NCI-H510A treated with DMSO at 0.1 percent for 48 hours (cell line): ENCODE measurements around the gene DHRS13.

ENCODE experiments used
- DNase-seq: peaks from one replicate; lab custom pipeline; 2025; lab: John Stamatoyannopoulos, UW

DHRS13 gene, protein sequence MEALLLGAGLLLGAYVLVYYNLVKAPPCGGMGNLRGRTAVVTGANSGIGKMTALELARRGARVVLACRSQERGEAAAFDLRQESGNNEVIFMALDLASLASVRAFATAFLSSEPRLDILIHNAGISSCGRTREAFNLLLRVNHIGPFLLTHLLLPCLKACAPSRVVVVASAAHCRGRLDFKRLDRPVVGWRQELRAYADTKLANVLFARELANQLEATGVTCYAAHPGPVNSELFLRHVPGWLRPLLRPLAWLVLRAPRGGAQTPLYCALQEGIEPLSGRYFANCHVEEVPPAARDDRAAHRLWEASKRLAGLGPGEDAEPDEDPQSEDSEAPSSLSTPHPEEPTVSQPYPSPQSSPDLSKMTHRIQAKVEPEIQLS

GRCh38 chr17:28902819-28903545 is at the start of gene DHRS13:
Gene DHRS13 (minus strand): TSS chr17:28903079. CDS start chr17:28902944, 135 bp downstream.
- peak; percentile 97 for DNase-seq

DNA sequence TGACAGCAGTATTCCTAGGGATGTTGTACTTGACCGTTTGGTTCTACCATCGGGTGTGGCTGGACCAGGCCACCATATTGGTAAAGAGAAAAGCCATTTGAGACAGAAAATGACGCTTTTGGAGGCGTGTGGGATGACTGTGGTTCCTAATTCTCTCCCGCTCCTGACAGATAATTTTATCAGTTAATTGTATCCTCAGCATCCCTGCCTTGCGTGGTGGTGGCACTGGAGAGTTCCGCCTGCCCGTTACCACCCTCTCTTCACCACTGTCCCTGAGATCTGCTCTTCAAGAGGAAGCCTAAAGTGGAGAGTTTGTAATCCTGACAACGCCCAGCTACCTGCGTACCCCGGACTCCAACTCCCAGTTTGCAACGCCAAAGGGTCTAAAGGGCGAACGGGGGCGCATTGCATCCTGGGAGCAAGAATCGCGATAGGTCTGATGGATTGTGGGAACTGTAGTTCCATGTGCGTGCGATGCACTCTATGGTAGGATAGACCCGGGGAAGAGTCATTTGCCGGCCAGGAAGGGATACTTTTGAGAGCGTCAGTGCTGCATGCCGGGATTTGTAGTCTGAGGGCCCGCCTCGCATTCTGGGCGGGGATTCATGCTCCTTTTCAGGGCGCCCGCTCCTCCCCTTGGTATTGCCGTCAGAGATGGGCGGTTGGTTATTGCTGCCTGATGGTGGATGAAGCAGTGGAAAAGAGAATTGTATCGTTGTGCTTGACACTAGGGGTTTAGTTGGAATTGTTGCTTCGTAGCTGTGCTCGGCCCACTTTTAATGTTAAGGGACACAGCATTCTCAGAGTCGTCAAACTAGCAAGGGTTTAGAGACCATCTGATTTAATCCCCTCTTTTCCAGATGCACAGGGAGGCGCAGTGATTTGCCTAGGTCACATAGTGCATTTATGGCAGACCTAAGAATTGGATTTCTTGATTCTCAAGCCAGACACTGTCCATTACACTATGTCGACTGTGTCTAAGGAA is 49.4 kb upstream of the DHRS13 start:
- peak; percentile 99 for DNase-seq

DNA sequence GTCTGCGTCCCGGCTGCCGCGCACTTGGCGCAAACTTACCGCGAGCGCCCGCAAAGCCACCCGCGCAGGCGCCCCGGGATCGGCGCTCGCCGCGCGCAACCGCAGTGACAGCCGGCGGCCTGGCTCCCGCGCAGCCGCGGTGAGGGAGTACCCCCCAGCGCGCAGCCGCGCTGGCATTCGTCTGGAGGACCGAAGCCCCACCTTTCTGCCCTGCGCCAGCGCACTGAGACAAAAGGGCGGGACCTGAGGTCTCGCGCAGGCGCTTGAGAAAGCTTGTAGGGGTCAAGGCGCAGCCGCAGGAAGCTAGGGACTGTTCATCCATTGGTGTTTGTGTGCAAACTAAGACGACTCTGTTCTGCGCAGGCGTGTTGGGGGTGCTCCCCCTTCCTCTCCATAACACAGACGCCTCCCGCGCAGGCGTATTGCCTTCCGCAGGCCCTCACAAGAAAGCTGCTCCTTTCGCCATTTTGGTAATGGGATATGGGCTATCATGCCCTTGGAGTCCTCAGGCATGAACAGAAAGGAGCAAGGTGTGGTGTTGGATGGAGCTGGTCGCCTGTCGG is 48.6 kb upstream of the DHRS13 start, which contains the start of gene PHF12:
Gene PHF12, minus strand, starts transcription at position 91 of the 563 bp plus-strand sequence. CDS start 558 bp downstream, outside the sequence.
- peak; percentile 100 for DNase-seq

GRCh38 chr17:28950752-28951427 is 48.0 kb upstream of the DHRS13 start:
- DNase-seq = no peak

- no peak for DNase-seq
Observed at GRCh38 chr17:28950017-28950751, 47.3 kb upstream of the DHRS13 start.

DNA sequence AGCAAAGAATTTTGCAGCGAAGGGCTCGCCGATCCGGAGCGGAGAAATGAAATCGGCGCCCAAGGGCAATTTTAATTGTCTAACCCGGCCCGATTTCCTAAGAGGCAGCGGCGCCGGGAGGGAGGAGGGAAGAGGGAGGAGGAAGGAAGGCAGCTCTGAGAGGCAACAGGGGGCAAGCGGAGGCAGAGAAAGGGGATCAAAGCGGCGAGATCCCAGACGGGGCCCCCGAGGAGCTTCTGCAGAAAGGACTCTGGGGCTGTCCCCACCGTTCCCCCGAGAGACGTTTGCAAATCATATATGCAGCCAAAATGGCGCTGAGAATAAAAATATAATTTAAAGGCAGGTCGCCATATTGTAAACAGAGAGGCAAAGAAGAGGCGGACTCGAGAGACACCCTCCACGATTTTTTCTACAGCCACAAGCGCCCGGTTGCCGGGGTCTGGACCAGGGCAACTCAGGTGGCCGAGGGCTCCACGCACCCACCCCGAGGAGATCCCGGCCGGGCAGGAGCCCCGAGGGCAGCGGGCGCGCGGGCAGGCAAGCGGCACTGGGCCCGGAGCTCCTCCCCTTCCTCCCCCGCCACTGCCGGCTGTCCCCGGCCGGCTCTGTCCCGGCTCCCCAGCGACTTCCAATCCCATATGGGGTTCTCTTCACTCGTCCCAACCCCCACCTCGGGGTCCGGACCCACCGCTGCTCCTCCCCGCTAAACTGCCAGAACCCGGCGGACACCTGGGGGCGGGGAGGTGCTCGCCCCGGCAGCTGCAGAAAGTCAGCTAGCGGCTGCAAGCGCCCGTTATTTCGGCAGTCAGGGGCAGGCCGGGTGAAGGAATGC is 46.5 kb upstream of the DHRS13 start:
- peak; percentile 85 for DNase-seq

DNA sequence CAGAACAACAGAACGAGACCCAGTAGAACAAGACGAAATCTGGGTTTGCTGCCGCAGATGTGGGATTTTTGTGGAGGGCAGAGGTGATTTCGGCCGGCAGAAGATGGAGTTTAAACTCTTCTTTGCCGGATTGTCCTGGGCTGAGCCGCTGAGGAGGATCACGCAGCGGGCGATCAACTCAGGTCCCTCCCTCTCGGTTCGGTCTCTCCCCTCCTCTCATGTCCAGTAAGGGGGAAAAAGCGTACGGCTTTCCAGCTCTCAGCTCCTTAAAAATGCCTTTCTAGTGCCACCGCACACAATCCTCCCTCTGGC is 46.0 kb upstream of the DHRS13 start:
- DNase-seq = peak; percentile 85

- no peak for DNase-seq
Observed at GRCh38 chr17:28948342-28948741, 45.5 kb upstream of the DHRS13 start.

DNA sequence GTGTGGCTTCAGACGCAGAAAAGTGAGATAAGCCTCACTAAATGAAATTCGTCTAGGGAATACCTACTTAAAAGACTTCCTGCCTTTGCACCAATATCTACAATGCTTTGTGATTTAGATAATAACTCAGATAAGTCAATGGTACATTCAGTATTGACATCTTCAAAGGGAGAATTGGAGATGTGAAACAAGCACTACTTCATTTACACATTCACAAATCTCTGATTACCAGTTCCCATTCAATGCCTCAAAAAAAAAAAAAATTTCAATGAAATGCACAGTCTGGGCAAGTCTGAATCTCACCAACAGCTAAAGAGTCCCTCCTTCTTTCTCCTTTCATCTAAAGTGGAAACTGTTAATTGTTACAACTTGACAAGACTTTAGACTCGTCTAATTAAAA is 44.8 kb upstream of the DHRS13 start:
- no peak for DNase-seq

DNA sequence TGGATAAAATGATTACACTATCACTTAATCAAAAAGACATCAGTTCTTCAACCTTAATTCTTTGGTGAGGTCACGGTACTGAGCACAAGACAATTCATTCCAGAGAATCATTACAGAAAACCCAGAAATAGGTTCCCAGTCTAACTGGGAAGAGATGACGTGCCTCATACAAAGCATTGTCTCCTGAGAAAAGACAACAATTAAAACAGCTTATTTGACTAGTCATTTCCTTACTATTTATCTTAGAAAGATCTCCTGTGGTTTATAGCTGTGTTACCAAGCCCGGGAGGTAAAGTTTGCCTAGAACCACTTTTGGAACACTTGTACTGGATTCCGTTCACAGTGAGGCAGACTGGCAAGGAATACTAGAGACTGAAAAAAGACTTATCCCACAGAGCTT is 43.4 kb upstream of the DHRS13 start:
- no peak for DNase-seq

GRCh38 chr17:28944862-28945741 is 42.2 kb upstream of the DHRS13 start:
- DNase-seq = no peak

DNA sequence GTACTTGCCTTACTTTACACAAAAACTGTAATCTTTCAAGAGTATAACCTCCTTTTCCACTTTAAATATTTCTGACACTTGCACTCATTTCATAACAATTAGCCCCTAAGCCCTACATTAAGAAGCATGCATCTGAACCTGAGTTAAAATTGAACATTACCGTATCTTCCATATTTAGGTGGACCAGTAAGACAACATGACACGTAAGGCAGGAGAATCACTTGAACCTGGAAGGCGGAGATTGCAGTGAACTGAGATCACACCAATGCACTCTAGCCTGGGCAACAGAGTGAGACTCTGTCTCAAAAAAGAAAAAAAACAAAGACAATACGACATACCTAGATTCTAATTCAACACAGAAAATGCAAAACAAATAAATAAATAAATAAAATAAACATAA is 41.5 kb upstream of the DHRS13 start:
- no peak for DNase-seq

DNA sequence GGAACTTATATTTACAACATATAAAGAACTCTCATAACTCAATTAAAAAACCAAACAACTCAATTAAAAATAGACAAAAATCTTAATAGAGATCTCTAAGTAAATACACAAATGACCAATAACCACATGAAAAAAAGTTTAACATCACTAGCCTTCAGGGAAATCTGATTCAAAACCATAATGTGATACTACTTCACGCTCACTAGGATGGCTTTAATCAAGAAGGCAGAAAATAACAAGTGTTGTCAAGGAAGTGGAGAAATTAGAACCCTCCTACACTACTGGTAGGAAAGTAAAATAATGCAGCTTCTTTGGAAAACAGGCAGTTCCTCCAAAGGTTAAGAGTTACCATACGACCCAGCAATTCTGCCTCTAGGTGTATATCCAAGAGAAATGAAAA is 40.0 kb upstream of the DHRS13 start:
- no peak for DNase-seq

DNA sequence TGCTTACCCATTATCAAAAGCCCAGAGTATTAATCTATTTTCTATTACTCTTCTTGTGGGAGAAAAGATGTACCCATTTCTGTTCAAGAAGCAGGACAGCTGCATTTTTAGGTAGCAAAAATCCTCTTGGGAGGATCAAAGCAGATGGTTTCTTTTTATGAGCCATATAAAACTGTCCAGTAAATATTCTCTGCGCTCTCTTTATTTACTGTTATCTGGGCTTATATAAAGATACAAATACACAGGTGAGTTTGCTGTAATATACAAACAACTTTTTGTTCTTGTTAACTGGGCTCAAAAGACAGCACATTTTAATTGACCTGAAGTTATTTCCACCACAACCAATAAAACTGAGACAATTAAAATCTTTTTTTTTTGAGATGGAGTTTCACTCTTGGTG is 38.4 kb upstream of the DHRS13 start:
- DNase-seq = no peak

DNA sequence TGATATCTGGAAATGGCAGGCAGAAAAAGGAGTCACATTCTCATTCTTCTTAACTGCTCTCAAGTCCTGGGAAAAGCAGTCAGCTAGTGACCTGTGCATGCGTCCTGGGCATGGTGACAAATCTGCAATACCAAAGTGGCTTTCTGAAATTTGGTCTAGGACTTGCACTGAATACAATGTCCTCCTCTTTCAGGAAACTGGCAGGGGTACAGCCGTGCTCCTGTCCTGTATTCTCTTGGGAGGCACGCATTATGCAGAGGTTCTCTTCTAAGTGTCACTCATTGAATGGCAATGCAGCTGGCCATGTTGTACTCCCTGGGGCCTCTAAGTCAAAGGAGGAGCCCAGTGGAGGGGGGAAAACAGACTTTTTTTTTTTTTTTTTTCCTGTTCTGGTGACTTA is 37.8 kb upstream of the DHRS13 start:
- no peak for DNase-seq

GRCh38 chr17:28940142-28940541 is 37.3 kb upstream of the DHRS13 start:
- DNase-seq = no peak

GRCh38 chr17:28938552-28938951 is 35.7 kb upstream of the DHRS13 start:
- no peak for DNase-seq

DNA sequence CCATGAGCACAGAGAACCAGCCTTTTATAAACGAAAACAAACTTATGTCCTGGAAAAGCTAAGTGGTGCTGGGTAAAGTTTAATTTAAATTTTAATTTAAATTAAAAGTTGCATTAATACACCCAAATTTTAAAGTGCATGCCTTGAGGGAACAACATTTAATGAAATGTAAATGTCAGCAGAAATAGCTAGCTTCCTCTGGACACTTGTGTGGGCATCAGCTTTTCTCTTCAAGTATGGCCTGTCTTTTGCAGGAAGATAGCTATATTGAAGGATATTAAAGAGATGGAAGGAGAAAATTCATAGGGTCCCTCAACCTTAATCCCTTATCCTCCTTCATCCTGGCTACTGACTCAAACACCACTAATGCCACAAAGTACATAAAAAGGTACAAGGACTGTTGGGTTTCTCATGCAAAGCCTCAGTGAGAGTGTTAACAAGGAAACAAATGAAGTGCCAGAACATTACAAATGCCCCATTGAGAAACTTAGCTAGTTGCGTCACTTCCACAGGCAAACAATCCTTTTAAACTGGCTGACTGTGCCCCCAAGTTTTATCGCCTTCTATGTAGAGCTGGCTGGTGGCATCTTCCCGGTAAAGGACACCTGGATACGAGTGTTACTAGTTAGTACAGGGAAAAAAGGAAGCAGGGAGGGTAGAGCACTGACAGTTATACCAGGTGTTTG is 34.3 kb upstream of the DHRS13 start:
- no peak for DNase-seq
